Stimulated activated CD4-positive, alpha-beta T cell treated with anti-CD3 and anti-CD28 coated beads, TNF-alpha, amount 100 ng/mL, for 4 hours (primary cell): ENCODE measurements around the gene EYA4.

ENCODE experiments used
- DNase-seq, 3 experiments: peaks; one replicate each; pipeline ENCODE4 v3.0.0-alpha.2; 2020; ENCODE audit warnings: low read depth in 3 of 3

Gene EYA4

DNA sequence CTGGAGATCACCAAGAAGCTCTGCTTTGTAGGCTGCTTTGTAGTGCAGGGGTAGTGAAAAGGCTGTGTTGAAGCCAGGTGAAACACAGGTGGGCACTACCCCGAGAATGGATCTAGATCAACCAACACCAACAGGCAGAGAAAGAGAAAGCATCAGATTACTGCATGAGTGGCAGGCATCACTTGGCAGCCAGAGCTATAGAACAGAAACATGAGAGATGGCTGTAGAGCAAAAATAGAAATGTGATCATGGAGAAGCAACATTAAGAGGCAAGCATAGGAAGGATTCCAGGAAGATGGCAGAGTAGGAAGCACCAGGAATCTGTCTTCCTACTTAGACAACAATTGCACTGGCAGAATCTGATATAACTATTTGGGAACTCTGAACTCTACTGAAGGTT, 336.7 kb downstream of the EYA4 start:
- no peak for DNase-seq
